ENCODE measurements around the gene IL4. TPM values are rescaled to one million over a fixed set of nuclear protein-coding genes. Genes with fewer than 3 reads are reported as not detected.

The IL4 gene
- total and polyA plus RNA-seq, 2 of the 13 experiments (the other 11 are each of a cell fraction or from before 2014, with no cell fraction given): not detected

GRCh38 chr5:132673488-132673887, 301 bp upstream of the IL4 start:
- Histone ChIP-seq H2AFZ (ENCODE audit: low read length) (no peak overlapping the region), H3K4me1 (ENCODE audit: insufficient read depth, low read length) (peaks cover 39% of the 10 kb centered on the region), H3K9me3 (ENCODE audit: low read length) (no peaks in the 10 kb centered on the region), H3K4me2 (ENCODE audit: low read depth, low read length) (no peak overlapping the region), H3K27ac (ENCODE audit: extremely low read length, insufficient read depth, low read length) (no peak overlapping the region), H3K27me3 (ENCODE audit: control insufficient read depth in 1 of 2, insufficient read depth in 2 of 2, low read length in 2 of 2) (peaks cover 1 to 21% of the 10 kb centered on the region in 2 experiments; a peak in 4 of 5 replicates), H3K36me3 (replicated peaks in 1 of 2; ENCODE audit: control insufficient read depth in 1 of 2, insufficient read depth in 2 of 2, low read length in 2 of 2) (no peaks in the 10 kb centered on the region), H3K79me2 (ENCODE audit: insufficient read depth, low read length) (no peaks in the 10 kb centered on the region), H4K20me1 (ENCODE audit: insufficient read depth, low read length) (no peaks in the 10 kb centered on the region), H3K9ac (ENCODE audit: insufficient read depth, low read depth, low read length) (no peak overlapping the region), H3K4me3 (replicated peaks in 1 of 3; ENCODE audit: insufficient read depth in 1 of 3, low read depth in 2 of 3, low read length in 3 of 3) (no peak overlapping the region)
- FAIRE-seq (no peak), ATAC-seq (no peak), DNase-seq (ENCODE audit: low spot score) (no peak)
- intact Hi-C loops (cut with micrococcal nuclease; ENCODE audit: unreplicated experiment) (loop anchor here (10.0 kb wide), 1 partner anchor 59 kb away; no protein-coding TSS in a partner anchor), in situ Hi-C loops (cut with HindIII; ENCODE audit: extremely low pct_ligation_motif_present, low pct_unique_long_range_greater_than_20kb) (loop anchor here (25.0 kb wide), 1 partner anchor 286 kb away; no protein-coding TSS in a partner anchor)
- CTCF ChIA-PET (ENCODE audit: low intra/inter-chr PET ratio, low total read pairs): no interaction called here
- 50% methylated on average over 1 of the region's 1 CpG for WGBS (ENCODE audit: low lambda C conversion rate)
- POLR2A ChIA-PET: interaction anchor here (1.2 kb wide), 1 partner anchor 134 kb away, joined by 3 read pairs; no protein-coding TSS in a partner anchor
- BruUV-seq (replicated peaks): no TSS peak
- no peak for TF ChIP-seq GABPB1 (CRISPR knock-in tag; IDR thresholded peaks at IDR 0.05)
- TF ChIP-seq TCF12 (IDR thresholded peaks at IDR 0.05): no peak
- TF ChIP-seq TCF12 (CRISPR knock-in tag; IDR thresholded peaks at IDR 0.05): no peak
- no peak for TF ChIP-seq SIN3A (IDR thresholded peaks at IDR 0.05; ENCODE audit: borderline replicate concordance, low read depth, low read length)
- no peak for TF ChIP-seq MXD1 (CRISPR knock-in tag; IDR thresholded peaks at IDR 0.05)
- no peak for TF ChIP-seq ZNF468 (CRISPR knock-in tag; IDR thresholded peaks at IDR 0.05)
- no peak for TF ChIP-seq RNF219 (CRISPR knock-in tag; IDR thresholded peaks at IDR 0.05)
- TF ChIP-seq IRF1 (CRISPR knock-in tag; IDR thresholded peaks at IDR 0.05; ENCODE audit: low read depth): no peak
- no peak for TF ChIP-seq ZNF883 (CRISPR knock-in tag; IDR thresholded peaks at IDR 0.05; ENCODE audit: not compliant biosample characterization)
- no peak for TF ChIP-seq ZNF280D (CRISPR knock-in tag; IDR thresholded peaks at IDR 0.05)
- no peak for TF ChIP-seq CREM (IDR thresholded peaks at IDR 0.05)
- no peak for TF ChIP-seq CREM (CRISPR knock-in tag; IDR thresholded peaks at IDR 0.05)
- TF ChIP-seq MYC (CRISPR knock-in tag; IDR thresholded peaks at IDR 0.05; ENCODE audit: borderline replicate concordance): no peak
- TF ChIP-seq ZNF687 (CRISPR knock-in tag; IDR thresholded peaks at IDR 0.05): no peak

Data from HepG2 (cell line).